Uterus (tissue), 4 donors: ENCODE results near the gene KLHL17. TPM values are rescaled to one million over a fixed set of nuclear protein-coding genes. Genes with fewer than 3 reads are reported as not detected.

Experiments used
- DNase-seq, 2 donors: peaks; one replicate each; pipeline ENCODE4 v3.0.0-alpha.2; 2019 to 2020
- H3K27ac ChIP-seq, 2 donors: fragments of 200-600 bp; sonication (generic); 1 replicate in 1 of 2; 2 replicates in 1 of 2; pipeline ENCODE4 v1.5.1; 2016 to 2018
- H3K27me3 ChIP-seq, 2 donors: fragments of 200-600 bp; sonication (generic); one replicate each; pipeline ENCODE4 v1.5.1; 2018 to 2019; ENCODE audit warnings: control low read depth in 1 of 2
- H3K36me3 ChIP-seq, 2 donors: fragments of 200-600 bp; sonication (generic); one replicate each; pipeline ENCODE4 v1.5.1; 2019; ENCODE audit warnings: control low read depth in 1 of 2
- H3K4me1 ChIP-seq, 2 donors: fragments of 200-600 bp; sonication (generic); one replicate each; pipeline ENCODE4 v1.5.1; 2018 to 2019; ENCODE audit warnings: control low read depth in 1 of 2
- H3K4me3 ChIP-seq, 2 donors: fragments of 200-600 bp; sonication (generic); 1 replicate in 1 of 2; 2 replicates in 1 of 2; pipeline ENCODE4 v1.5.1; 2018 to 2019; ENCODE audit warnings: mild to moderate bottlenecking in 1 of 2
- H3K9me3 ChIP-seq, 2 donors: fragments of 200-600 bp; sonication (generic); one replicate each; pipeline ENCODE4 v1.5.1; 2019; ENCODE audit warnings: control low read depth in 1 of 2
- POLR2A ChIP-seq, 2 donors: fragments of 450-650 bp; IDR thresholded peaks; one replicate each; pipeline ENCODE4 v1.6.1; 2016; ENCODE audit warnings: antibody characterized with exemption in 2 of 2, mild to moderate bottlenecking in 1 of 2, moderate library complexity in 1 of 2
- intact Hi-C: fragments of 100-400 bp; cut with DNase I; formaldehyde crosslinking; loops from one replicate; pipeline ENCODE4 v1.15.1; 2023; ENCODE audit warnings: low total_unique reads
- total RNA-seq, 4 donors: library from RNA; depleted of rRNA in 3 of 4; stranded (reverse); fragments of >200 nt in 3 of 4; gene quantifications; one replicate each; pipeline versions ENCODE4 v1.1.0 to v1.2.4, GENCODE V29; 2014 to 2023
- TF ChIP-seq, protein P1 (sequence below), 4 experiments: fragments of 200-600 bp in 2 of 4; fragments of 450-650 bp in 2 of 4; sonication (generic) in 2 of 4; IDR thresholded peaks; one replicate each; pipeline ENCODE4 v1.5.1; 2016 to 2019; ENCODE audit warnings: antibody characterized with exemption in 4 of 4, mild to moderate bottlenecking in 2 of 4, moderate library complexity in 1 of 4
- donor health status: DM: yes; HTN: yes; CAD: no.

The KLHL17 gene
- total RNA-seq, 4 donors from 2014 or later: 1.8 to 15.3 (median 9.6) TPM

DNA sequence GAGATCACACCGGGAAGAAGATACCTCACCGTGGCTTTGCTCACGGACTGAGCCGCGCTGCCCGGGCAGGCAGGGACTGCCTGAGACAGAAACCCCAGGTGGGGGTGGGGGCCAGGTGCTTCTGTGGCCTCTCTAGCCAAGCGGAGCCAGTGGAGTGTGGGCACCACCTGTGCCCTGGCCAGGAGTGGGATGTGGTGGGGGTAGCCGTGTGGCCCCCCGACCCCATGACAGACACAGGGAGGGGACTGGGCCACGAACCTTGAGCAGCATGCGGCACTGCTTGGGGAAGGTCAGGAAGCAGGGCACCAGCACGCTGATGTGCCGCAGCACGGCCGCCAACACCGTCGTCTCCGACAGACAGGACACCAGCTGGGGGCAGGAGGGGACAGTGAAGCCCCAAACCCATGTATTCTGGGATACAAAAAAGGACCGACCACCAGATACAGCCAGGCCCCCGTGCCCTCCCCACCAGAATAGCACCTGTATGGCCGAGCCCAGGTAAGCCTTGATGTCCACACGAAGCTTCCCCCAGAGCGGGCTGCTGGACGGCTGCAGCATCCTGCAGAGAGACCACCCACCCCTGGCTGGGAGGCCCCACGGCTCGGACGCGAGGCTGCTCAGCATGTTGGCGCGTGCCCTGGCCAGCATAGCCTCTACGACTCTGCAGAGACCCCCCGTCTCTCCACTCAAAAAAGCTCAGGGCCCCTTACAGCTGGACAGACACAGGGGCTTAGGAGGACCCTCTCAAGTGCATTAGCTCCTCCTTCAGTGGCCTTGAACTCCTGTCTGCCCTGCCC, 6.7 kb upstream of the KLHL17 start:
- H3K36me3 ChIP-seq: no peaks in the 10 kb centered on the region
- TF ChIP-seq, protein P1, sequence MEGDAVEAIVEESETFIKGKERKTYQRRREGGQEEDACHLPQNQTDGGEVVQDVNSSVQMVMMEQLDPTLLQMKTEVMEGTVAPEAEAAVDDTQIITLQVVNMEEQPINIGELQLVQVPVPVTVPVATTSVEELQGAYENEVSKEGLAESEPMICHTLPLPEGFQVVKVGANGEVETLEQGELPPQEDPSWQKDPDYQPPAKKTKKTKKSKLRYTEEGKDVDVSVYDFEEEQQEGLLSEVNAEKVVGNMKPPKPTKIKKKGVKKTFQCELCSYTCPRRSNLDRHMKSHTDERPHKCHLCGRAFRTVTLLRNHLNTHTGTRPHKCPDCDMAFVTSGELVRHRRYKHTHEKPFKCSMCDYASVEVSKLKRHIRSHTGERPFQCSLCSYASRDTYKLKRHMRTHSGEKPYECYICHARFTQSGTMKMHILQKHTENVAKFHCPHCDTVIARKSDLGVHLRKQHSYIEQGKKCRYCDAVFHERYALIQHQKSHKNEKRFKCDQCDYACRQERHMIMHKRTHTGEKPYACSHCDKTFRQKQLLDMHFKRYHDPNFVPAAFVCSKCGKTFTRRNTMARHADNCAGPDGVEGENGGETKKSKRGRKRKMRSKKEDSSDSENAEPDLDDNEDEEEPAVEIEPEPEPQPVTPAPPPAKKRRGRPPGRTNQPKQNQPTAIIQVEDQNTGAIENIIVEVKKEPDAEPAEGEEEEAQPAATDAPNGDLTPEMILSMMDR (IDR thresholded peaks at IDR 0.05): no peak
- no peak for TF ChIP-seq POLR2A (IDR thresholded peaks at IDR 0.05)
- H3K27me3 ChIP-seq: no peaks in the 10 kb centered on the region
- DNase-seq: no peak
- H3K9me3 ChIP-seq: no peaks in the 10 kb centered on the region
- peaks cover 8% of the 10 kb centered on the region in 2 donors for H3K4me1 ChIP-seq
- no peak overlapping the region for H3K27ac ChIP-seq
- intact Hi-C loops: no loop called here
- no peak overlapping the region for H3K4me3 ChIP-seq

DNA sequence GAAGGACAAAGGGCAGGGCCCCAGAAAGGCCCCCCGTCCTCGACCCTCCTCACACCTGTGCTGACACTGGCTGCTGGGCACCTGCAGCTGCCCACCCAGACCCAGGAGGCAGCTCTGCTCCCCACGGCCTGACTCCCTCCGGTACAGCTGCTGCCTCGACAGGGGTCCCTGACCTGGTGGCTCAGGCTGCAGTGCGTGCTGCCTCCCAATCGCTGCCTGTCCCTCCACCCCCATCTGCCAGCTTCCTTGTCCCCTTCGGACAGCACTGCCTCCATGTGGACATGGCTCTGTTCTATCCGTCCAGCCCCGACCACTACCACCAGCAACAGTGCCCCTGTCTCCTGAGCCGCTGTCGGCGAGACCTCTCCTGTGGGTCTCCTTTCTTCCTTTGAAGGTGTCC, 5.5 kb upstream of the KLHL17 start:
- TF ChIP-seq, protein P1 (IDR thresholded peaks at IDR 0.05): no peak
- TF ChIP-seq POLR2A (IDR thresholded peaks at IDR 0.05): no peak
- Histone ChIP-seq H3K4me3 (no peak overlapping the region), H3K36me3 (no peaks in the 10 kb centered on the region), H3K27ac (no peak overlapping the region), H3K4me1 (peaks cover 8 to 13% of the 10 kb centered on the region in 2 donors), H3K27me3 (no peaks in the 10 kb centered on the region), H3K9me3 (no peaks in the 10 kb centered on the region)
- no peak for DNase-seq
- intact Hi-C loops: no loop called here

DNA sequence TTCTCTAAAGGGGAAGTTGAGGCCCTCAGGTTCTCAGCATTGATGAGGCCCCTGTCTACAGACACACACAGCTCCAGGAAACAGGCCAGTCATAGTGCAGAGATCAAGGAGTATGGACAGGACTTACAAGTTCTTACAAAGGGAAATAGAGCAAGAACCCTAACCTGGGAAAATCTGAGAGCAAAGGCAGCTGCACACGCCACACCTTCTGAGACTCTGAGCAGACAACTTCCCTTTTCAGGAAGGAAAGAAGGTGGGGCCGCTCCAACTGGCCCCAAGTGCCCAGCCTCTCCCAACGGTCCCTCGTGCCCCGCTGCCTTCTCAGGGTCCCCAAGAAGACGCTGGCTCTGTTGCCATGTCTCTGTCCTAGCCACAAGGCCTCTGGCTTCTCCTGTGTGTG, 4.9 kb upstream of the KLHL17 start:
- TF ChIP-seq, protein P1 (IDR thresholded peaks at IDR 0.05): no peak
- TF ChIP-seq POLR2A (IDR thresholded peaks at IDR 0.05): no peak
- intact Hi-C loops: no loop called here
- no peaks in the 10 kb centered on the region for H3K9me3 ChIP-seq
- no peak for DNase-seq
- no peak overlapping the region for H3K4me3 ChIP-seq
- peaks cover 8 to 13% of the 10 kb centered on the region in 2 donors for H3K4me1 ChIP-seq
- no peaks in the 10 kb centered on the region for H3K36me3 ChIP-seq
- no peak overlapping the region for H3K27ac ChIP-seq
- no peaks in the 10 kb centered on the region for H3K27me3 ChIP-seq

DNA sequence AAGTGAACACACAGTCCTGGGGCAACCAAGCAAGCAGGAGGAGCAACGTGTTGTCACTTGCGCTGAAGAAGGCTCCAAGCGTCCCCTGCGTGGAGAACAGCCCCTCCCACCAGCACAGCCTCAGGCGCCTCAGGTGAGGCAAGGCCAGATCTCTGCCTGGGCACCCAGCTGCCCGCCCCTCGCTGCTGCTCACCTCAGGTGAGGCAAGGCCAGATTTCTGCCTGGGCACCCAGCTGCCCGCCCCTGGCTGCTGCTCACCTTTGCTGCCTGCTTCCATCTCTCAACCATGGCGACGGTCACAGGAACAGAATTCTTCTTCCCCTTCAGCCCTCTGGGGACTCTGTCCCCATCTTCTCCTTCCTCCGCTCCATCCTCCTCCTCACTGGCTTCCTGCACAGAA, 3.7 kb upstream of the KLHL17 start:
- H3K4me3 ChIP-seq: no peak overlapping the region
- no peaks in the 10 kb centered on the region for H3K9me3 ChIP-seq
- no peak overlapping the region for H3K27ac ChIP-seq
- H3K27me3 ChIP-seq: no peaks in the 10 kb centered on the region
- intact Hi-C loops: no loop called here
- H3K36me3 ChIP-seq: no peaks in the 10 kb centered on the region
- peaks cover 8 to 13% of the 10 kb centered on the region in 2 donors for H3K4me1 ChIP-seq
- DNase-seq: no peak
- no peak for TF ChIP-seq POLR2A (IDR thresholded peaks at IDR 0.05)
- TF ChIP-seq, protein P1 (IDR thresholded peaks at IDR 0.05): no peak

GRCh38 chr1:958823-959730, 1.3 kb upstream of the KLHL17 start, which contains the start of gene NOC2L:
Gene NOC2L (minus strand): TSS chr1:959256. CDS start chr1:959240, 16 bp downstream.
- H3K27me3 ChIP-seq: no peaks in the 10 kb centered on the region
- intact Hi-C loops: no loop called here
- no peaks in the 10 kb centered on the region for H3K36me3 ChIP-seq
- TF ChIP-seq, protein P1 (IDR thresholded peaks at IDR 0.05): peak in 1 of 4 experiments; percentile 30
- TF ChIP-seq POLR2A (IDR thresholded peaks at IDR 0.05): peak in 1 of 2 donors; percentile 47
- peak; percentile 91 to 96 for DNase-seq
- peak within 1 kb of the TSS; percentile 7 to 25 for H3K27ac ChIP-seq
- H3K4me1 ChIP-seq: peaks cover 8 to 13% of the 10 kb centered on the region in 2 donors
- peak within 1 kb of the TSS; percentile 62 to 94 for H3K4me3 ChIP-seq
- no peaks in the 10 kb centered on the region for H3K9me3 ChIP-seq
